Neural cell (in vitro differentiated cells): ENCODE results near the gene IL4I1. TPM values are rescaled to one million over a fixed set of nuclear protein-coding genes. Genes with fewer than 3 reads are reported as not detected.

Experiments
- H2AFZ ChIP-seq: fragments of 200-600, 300-800 bp; sonication (generic), shearing (Covaris generic); 2 replicates; pipeline ENCODE4 v1.6.0; 2014; ENCODE audit warnings: low read depth, mild to moderate bottlenecking, antibody characterized with exemption, low read length, moderate library complexity
- H3F3A ChIP-seq: fragments of 200-600 bp; shearing (Covaris generic); 2 replicates; pipeline ENCODE4 v1.6.1; 2016; ENCODE audit warnings: mild to moderate bottlenecking, moderate library complexity, mixed read lengths, antibody characterized with exemption, low read length; ENCODE audit not compliant: insufficient read depth, poor library complexity, severe bottlenecking
- H3K27ac ChIP-seq: fragments of 200-600, 300-800 bp; sonication (generic), shearing (Covaris generic); 2 replicates; pipeline ENCODE4 v1.5.1; 2014; ENCODE audit warnings: mild to moderate bottlenecking, low read length, moderate library complexity
- H3K27me3 ChIP-seq: fragments of 300-800, 200-600 bp; sonication (generic), shearing (Covaris generic); 2 replicates; pipeline ENCODE4 v1.6.0; 2014; ENCODE audit warnings: mild to moderate bottlenecking, low read depth, low read length, moderate library complexity; ENCODE audit not compliant: insufficient read depth
- H3K36me3 ChIP-seq: fragments of 300-800, 200-600 bp; sonication (generic), shearing (Covaris generic); 2 replicates; pipeline ENCODE4 v1.5.1; 2014; ENCODE audit warnings: mild to moderate bottlenecking, antibody characterized with exemption, low read length, moderate library complexity; ENCODE audit not compliant: insufficient read depth
- H3K4me2 ChIP-seq: fragments of 300-800, 200-600 bp; sonication (generic), shearing (Covaris generic); 2 replicates; pipeline ENCODE4 v1.6.0; 2014; ENCODE audit warnings: mild to moderate bottlenecking, low read length
- H3K4me3 ChIP-seq: fragments of 300-800, 200-600 bp; sonication (generic), shearing (Covaris generic); 2 replicates; pipeline ENCODE4 v1.5.1; 2014; ENCODE audit warnings: mild to moderate bottlenecking, low read length, moderate library complexity
- H3K79me2 ChIP-seq: fragments of 200-600 bp; shearing (Covaris generic); replicated peaks from 2 replicates; pipeline ENCODE4 v1.6.0; 2014; ENCODE audit warnings: mild to moderate bottlenecking, low read length, moderate library complexity; ENCODE audit not compliant: insufficient read depth
- H3K9ac ChIP-seq: fragments of 300-800, 200-600 bp; sonication (generic), shearing (Covaris generic); 2 replicates; pipeline ENCODE4 v1.6.1; 2016; ENCODE audit warnings: mild to moderate bottlenecking, low read length, mixed read lengths
- H3K9me2 ChIP-seq: fragments of 200-600 bp; shearing (Covaris generic); 2 replicates; pipeline ENCODE4 v1.6.1; 2016; ENCODE audit warnings: mild to moderate bottlenecking, low read length, mixed read lengths; ENCODE audit not compliant: insufficient read depth
- H3K9me3 ChIP-seq: fragments of 200-600, 300-800 bp; sonication (generic), shearing (Covaris generic); 2 replicates; pipeline ENCODE4 v1.6.1; 2016; ENCODE audit warnings: mild to moderate bottlenecking, mixed run types, low read length, moderate library complexity, mixed read lengths
- H4K20me1 ChIP-seq: fragments of 200-600 bp; shearing (Covaris generic); 2 replicates; pipeline ENCODE4 v1.6.1; 2016; ENCODE audit warnings: mild to moderate bottlenecking, mixed run types; ENCODE audit not compliant: insufficient read depth
- EP300 ChIP-seq: fragments of 450-650 bp; conservative IDR thresholded peaks from 2 replicates; pipeline ENCODE4 v1.6.1; 2014; ENCODE audit warnings: antibody characterized with exemption, mild to moderate bottlenecking, moderate library complexity; ENCODE audit not compliant: poor library complexity, severe bottlenecking
- EZH2 ChIP-seq: fragments of 200-600, 300-800 bp; shearing (Covaris generic), sonication (generic); IDR thresholded peaks from 2 replicates; pipeline ENCODE4 v1.6.1; 2014; ENCODE audit warnings: antibody characterized with exemption, low read length, borderline replicate concordance, mild to moderate bottlenecking; ENCODE audit not compliant: insufficient read depth, poor library complexity, severe bottlenecking
- MXI1 ChIP-seq: fragments of 450-650 bp; conservative IDR thresholded peaks from 2 replicates; pipeline ENCODE4 v1.6.1; 2014; ENCODE audit warnings: antibody characterized with exemption, mild to moderate bottlenecking; ENCODE audit not compliant: poor library complexity, severe bottlenecking
- POLR2AphosphoS5 ChIP-seq: IDR thresholded peaks from 2 replicates; pipeline ENCODE4 v1.6.1; 2012
- RAD21 ChIP-seq: fragments of 450-650 bp; conservative IDR thresholded peaks from 2 replicates; pipeline ENCODE4 v1.6.1; 2014; ENCODE audit warnings: antibody characterized with exemption, mild to moderate bottlenecking, moderate library complexity
- REST ChIP-seq: IDR thresholded peaks from 2 replicates; pipeline ENCODE4 v1.6.1; 2012; ENCODE audit warnings: borderline replicate concordance
- SMC3 ChIP-seq: fragments of 450-650 bp; conservative IDR thresholded peaks from 2 replicates; pipeline ENCODE4 v1.6.1; 2014; ENCODE audit warnings: antibody characterized with exemption, mild to moderate bottlenecking, moderate library complexity; ENCODE audit not compliant: poor library complexity
- TAF1 ChIP-seq: IDR thresholded peaks from 2 replicates; pipeline ENCODE4 v1.6.1; 2012; ENCODE audit warnings: low read depth
- polyA plus RNA-seq: library from polyadenylated mRNA; depleted of rRNA; stranded (reverse); fragments of >200 nt; gene quantifications from 2 replicates; pipeline ENCODE4 v1.2.3, GENCODE V29; 2014
- TF ChIP-seq, protein P1 (sequence below): fragments of 450-650 bp; IDR thresholded peaks from 2 replicates; pipeline ENCODE4 v1.5.1; 2014; ENCODE audit warnings: antibody characterized with exemption, mild to moderate bottlenecking, moderate library complexity; ENCODE audit not compliant: poor library complexity, severe bottlenecking

IL4I1 gene
- polyA plus RNA-seq, 1 donor from 2014 or later, result not detected

DNA sequence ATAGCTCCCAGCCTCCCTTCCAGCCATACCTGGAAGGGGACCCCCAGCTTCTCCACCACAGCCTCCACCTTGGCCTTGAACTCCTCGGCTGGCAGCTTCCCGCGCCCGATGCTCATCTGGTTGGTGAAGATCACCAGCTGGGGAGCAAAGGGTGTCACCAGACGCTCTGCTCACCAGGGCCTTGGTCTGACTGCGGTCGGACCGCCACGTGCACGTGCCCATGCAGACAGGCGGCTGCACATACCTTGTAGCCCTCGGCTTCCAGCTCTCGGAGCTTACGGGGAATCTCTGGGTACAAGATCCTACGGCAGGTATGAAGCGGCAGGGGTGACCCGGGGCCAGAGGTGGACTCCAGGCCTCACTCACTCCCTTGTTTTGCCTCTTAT lies 32.8 kb downstream of the IL4I1 start:
- no peak overlapping the region for H3K27ac ChIP-seq
- H3F3A ChIP-seq, result no peaks in the 10 kb centered on the region
- no peak overlapping the region for H3K4me2 ChIP-seq
- H3K36me3 ChIP-seq, result no peaks in the 10 kb centered on the region
- no peaks in the 10 kb centered on the region for H3K9me2 ChIP-seq
- TF ChIP-seq REST (no peak), EZH2 (no peak), EP300 (no peak), TAF1 (no peak), RAD21 (no peak), MXI1 (no peak), SMC3 (no peak), POLR2AphosphoS5 (no peak)
- TF ChIP-seq, protein P1, sequence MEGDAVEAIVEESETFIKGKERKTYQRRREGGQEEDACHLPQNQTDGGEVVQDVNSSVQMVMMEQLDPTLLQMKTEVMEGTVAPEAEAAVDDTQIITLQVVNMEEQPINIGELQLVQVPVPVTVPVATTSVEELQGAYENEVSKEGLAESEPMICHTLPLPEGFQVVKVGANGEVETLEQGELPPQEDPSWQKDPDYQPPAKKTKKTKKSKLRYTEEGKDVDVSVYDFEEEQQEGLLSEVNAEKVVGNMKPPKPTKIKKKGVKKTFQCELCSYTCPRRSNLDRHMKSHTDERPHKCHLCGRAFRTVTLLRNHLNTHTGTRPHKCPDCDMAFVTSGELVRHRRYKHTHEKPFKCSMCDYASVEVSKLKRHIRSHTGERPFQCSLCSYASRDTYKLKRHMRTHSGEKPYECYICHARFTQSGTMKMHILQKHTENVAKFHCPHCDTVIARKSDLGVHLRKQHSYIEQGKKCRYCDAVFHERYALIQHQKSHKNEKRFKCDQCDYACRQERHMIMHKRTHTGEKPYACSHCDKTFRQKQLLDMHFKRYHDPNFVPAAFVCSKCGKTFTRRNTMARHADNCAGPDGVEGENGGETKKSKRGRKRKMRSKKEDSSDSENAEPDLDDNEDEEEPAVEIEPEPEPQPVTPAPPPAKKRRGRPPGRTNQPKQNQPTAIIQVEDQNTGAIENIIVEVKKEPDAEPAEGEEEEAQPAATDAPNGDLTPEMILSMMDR, result no peak
- H3K4me3 ChIP-seq, result no peak overlapping the region
- no peaks in the 10 kb centered on the region for H4K20me1 ChIP-seq
- no peaks in the 10 kb centered on the region for H3K9me3 ChIP-seq
- no peak overlapping the region for H3K9ac ChIP-seq
- no peaks in the 10 kb centered on the region for H3K27me3 ChIP-seq
- no peak overlapping the region for H2AFZ ChIP-seq
- peaks cover 22% of the 10 kb centered on the region for H3K79me2 ChIP-seq

- Histone ChIP-seq H3K9me3 (no peaks in the 10 kb centered on the region), H3K9ac (no peak overlapping the region), H3K4me3 (no peak overlapping the region), H3K4me2 (no peak overlapping the region), H4K20me1 (no peaks in the 10 kb centered on the region), H3K79me2 (peaks cover 22% of the 10 kb centered on the region), H3K27ac (no peak overlapping the region), H2AFZ (no peak overlapping the region), H3F3A (no peaks in the 10 kb centered on the region), H3K36me3 (no peaks in the 10 kb centered on the region), H3K27me3 (no peaks in the 10 kb centered on the region), H3K9me2 (no peaks in the 10 kb centered on the region)
- no peak for TF ChIP-seq EP300
- TF ChIP-seq RAD21, result no peak
- no peak for TF ChIP-seq TAF1
- no peak for TF ChIP-seq SMC3
- TF ChIP-seq, protein P1, result no peak
- no peak for TF ChIP-seq MXI1
- TF ChIP-seq EZH2, result no peak
- TF ChIP-seq POLR2AphosphoS5, result no peak
- no peak for TF ChIP-seq REST
Measured at GRCh38 chr19:49863254-49863934, 33.3 kb downstream of the IL4I1 start.
